Stimulated activated CD4-positive, alpha-beta T cell treated with anti-CD3 and anti-CD28 coated beads, Interleukin-15, amount 100 ng/mL, for 48 hours (primary cell): ENCODE results near the gene SLCO2B1.

Experiments
- DNase-seq, 2 donors: peaks; one replicate each; pipeline ENCODE4 v3.0.0-alpha.2; 2020; ENCODE audit warnings: low read depth in 2 of 2

The SLCO2B1 gene

DNA sequence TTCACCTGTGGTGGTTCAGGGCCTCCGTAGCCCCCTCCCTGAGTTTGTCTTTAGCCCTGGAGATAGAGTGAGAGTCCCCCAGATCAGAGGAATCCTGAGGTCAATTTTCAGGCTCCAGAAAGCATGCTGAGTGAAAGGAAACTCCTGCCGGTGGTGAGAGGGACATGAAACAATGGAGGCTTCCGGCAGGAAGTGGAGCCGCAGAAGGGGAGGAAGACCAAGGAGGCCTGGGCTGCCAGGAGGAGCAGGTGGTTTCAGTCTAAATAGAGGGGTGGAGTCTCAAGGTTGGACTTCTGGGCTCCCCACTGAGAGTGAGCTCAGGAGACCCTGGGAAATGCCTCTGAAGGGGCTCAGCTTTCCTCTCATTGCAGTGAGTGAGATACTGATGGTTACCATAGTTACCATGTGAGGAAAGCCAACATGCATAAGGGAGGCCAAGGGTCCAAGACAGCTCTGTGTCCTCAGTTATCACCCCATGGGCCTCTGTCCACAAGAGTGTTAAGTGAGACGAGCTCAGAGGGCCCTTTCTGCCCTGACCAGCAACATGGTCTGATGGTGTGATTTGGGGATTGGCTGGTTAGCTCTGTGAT lies 10.7 kb downstream of the SLCO2B1 start:
- DNase-seq = no peak

DNA sequence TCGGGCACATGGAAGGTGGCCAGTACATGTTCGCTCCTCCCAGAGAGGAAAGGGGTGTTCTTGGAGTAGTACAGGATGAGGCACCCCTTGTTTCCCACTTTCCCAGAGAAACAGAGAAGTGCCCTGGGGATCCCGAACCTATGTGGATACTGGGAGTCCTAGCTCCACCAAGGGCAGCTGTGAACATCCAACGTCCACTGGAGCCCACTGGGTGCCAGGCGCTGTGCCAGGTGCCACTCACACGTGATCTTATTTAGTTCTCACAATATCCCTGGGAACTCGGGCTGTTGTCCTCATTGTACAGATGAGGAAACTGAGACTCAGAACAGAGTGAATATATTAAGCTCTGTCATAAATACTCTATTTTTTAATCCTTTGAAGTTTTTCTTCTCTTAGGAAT lies 12.0 kb downstream of the SLCO2B1 start:
- DNase-seq = no peak

DNA sequence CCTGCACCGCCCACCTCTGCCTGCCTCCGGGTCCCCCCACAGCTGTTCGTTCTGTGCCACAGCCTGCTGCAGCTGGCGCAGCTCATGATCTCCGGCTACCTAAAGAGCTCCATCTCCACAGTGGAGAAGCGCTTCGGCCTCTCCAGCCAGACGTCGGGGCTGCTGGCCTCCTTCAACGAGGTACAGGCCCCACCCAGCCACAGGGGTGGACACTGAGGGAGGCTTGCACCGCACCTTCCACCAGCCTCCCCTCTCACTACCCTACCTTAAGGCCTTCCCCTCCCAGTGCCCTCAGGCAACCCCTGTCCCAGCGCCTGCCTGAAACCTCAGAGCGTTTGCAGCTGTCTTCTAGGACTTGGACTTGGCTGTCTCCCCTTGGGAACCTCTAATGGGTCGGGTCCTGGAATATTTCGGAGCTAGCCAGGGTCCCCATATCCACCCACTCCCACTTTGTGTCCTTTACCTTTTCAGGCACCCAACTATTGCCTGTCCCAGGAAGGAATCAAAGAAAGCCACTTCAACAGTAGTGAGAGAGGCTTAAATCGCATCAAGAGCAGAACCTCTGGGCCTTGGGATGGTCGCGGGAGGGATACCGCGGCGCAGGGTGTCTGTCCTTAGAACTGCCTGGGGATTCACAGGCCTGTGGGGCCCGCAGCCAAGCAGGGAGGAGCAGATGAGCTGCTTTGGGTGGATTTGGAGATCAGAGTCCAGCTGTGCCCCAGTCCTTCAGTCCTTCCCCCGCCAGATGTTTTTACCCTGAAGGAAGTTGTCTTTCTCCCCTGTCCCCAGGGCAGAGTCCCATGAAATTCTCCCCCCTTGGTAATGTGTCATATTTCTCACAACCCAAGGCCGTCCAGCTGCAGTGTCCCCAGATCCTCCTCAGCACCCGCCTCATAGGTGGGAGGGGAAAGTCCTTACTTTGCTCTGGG lies 13.3 kb downstream of the SLCO2B1 start:
- no peak for DNase-seq

DNA sequence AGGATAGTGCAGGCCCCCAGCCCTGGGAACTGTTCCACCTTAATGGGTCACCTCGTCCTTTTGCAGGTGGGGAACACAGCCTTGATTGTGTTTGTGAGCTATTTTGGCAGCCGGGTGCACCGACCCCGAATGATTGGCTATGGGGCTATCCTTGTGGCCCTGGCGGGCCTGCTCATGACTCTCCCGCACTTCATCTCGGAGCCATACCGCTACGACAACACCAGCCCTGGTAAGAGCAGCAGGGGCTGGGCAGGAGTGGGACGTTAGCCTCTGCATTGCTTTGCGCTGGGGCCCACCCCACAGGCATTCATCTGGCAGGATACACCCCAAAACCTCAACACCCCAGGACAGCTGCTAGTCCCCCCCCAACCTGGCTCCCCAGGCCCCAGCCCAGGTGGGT lies 14.8 kb downstream of the SLCO2B1 start:
- no peak for DNase-seq

DNA sequence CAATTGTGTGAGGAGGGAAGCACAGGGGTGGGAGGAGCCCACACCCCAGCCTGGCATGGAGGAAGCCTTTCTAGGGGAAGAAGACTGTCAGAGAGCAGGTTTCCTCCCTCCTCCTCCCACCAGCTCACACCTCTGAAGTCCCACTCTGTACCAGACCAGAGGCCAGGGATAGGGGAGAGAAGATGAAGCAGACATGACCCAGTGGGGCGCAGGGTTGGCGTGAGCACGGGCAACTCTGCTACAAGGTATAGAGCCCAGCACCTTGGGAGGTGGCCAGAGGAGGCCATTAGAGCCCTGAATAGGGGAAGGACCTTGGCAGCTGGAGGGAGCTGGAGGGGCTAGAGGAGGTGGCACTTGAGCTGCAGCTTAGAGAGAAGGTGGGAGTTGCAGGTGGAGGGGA lies 15.9 kb downstream of the SLCO2B1 start:
- DNase-seq = no peak

DNA sequence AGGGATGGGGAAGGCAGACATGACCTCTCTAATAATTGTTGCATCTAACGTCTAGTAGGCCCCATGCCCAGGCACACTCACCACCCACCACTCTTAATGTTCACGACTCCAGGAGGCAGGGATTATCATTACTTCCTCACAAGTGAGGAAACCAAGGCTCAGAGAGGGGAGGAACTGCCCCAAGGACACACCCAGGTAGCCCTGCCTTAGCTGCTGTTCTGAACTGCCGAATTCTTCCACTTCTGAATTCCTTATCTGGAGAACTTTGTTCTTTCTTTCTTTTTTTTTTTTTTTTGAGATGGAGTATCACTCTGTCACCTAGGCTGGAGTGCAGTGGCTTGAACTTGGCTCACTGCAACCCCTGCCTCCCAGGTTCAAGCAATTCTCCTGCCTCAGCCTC lies 16.7 kb downstream of the SLCO2B1 start:
- DNase-seq = no peak

DNA sequence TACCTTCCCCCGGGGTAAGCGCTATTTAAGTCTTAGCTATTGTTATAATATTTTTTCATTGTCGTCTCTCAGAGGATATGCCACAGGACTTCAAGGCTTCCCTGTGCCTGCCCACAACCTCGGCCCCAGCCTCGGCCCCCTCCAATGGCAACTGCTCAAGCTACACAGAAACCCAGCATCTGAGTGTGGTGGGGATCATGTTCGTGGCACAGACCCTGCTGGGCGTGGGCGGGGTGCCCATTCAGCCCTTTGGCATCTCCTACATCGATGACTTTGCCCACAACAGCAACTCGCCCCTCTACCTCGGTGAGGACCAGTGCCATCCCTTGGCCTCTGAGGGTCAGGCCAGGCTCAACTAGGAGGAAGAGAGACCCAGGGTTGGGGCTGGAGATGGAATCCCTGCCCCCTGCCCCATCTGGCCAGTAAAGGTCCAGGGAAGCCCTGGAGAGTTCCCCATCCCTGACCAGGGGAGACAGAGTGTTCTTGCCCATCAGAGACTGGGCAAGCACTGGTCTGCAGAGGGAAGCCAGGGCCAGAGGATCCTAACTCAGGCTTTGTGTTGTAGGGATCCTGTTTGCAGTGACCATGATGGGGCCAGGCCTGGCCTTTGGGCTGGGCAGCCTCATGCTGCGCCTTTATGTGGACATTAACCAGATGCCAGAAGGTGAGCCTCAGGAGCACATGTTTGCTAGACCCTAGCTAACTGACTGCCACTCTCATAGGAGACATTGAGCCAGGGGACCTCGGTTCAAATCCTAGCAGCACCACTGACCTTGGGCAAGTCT lies 18.4 kb downstream of the SLCO2B1 start:
- no peak for DNase-seq

DNA sequence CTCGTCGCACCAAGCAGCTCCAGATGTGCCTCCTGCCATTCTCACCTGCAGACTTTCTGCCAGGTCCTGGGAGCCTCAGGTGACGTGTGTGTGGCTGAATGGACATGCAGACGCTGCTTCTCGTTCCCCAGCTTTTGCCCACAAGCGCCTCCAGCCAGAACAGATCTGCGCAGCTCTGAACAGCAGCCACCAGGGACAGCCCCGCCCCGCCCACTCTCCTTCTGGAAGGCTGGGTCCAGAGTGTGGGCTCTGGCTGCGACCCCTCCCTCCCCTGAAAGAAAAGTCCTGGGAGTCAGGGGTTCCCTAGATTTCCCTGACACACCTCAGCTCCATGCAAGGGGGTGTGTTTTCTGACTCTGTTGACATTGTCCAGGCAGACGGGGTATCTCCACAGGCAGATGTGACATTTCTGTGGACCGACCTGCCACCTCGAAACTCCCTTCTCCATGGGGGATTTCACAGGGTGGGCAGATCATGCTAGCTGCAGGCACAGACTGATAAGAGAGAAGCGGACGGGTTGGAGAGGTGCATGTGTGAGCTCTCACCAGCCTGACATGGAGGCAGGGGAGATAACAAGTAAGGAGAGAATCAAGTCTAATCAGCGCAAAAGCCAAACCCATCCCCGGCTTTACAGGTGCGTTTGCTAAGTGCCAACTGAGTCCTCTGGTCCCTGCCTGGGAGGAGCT lies 19.8 kb downstream of the SLCO2B1 start:
- no peak for DNase-seq

DNA sequence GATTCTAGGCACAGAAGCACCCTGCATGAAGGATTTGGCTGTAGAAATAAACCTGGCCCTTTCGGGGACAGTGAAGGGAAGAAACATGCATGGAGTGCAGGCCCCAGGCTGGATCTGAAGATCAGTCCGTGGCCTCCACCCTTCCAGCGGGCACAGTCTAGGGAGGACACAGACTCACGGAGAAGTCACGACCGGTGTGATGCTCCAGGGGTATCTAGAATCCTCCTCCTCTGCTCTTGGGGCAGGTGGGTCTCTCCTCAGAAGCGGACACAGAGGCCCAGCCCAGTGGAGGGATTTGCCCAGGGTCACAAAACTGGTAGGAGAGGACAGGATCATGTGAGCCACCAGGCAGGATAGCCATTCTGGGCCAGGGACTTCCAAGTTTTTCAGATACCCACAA lies 22.4 kb downstream of the SLCO2B1 start:
- DNase-seq = no peak

DNA sequence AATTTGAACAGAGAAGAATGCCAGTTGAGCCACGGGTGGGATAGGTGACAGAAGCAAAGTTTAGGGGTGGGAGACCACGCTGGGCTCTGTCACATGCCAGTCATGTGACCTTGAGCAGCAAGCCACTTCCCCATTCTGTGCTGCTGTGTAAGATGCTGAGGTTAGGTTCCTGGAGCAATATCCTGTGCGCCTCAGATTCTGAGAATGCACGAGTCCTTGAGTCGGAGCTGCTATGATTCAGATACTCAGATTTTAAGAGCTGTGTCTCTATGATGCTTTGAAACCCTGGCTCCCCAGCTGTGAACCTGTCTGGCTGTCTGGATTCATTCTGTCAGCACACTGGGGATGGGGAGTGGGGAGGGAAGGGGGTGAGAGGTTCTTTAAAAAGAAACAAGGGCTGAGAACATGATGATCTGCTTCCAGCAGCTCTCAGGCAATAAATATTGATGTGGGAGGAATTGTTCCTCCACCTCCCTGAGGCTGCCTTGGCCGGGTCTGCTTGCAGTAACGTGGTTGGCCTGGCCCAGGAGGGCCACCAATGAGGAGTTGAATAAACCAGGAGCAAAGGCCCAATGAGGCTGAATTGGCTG lies 24.0 kb downstream of the SLCO2B1 start:
- peak in 1 of 2 donors; percentile 4 for DNase-seq

DNA sequence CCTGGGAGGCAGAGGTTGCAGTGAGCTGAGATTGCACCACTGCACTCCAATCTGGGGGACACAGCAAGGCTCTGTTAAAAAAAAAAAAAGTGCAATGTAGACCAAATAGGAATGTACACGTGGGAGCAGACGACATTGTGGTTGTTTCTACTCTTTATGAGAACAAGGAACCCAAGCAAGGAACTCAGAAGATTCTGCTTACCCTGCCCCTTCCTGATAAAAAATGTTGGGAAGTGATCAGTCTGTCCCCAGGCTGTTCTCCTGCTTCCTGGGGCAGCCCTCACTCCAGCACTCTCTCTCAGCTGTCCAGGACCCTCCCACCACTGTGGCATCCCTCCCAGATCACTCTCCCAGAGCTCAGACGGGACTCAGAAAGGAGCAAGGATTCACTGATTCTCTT lies 31.8 kb downstream of the SLCO2B1 start:
- no peak for DNase-seq

DNA sequence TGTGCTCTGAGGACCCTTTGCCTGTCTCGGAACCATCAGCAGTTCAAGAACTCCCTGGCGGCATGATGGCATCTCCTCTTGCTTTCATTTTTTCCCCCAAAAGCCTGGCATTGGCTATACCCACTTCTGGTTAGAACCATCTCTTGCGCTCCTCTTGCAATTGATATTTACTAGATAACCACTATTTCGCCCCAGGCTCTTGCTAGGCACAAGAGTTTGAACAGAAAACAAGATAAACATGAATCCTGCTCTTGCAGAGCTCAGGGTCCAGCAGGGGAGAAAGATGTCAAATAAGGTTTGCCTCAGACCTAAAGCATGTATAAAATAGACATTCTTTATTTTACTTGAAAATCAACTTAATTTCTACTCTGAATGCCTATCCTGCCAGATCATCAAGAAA lies 33.1 kb downstream of the SLCO2B1 start:
- no peak for DNase-seq

DNA sequence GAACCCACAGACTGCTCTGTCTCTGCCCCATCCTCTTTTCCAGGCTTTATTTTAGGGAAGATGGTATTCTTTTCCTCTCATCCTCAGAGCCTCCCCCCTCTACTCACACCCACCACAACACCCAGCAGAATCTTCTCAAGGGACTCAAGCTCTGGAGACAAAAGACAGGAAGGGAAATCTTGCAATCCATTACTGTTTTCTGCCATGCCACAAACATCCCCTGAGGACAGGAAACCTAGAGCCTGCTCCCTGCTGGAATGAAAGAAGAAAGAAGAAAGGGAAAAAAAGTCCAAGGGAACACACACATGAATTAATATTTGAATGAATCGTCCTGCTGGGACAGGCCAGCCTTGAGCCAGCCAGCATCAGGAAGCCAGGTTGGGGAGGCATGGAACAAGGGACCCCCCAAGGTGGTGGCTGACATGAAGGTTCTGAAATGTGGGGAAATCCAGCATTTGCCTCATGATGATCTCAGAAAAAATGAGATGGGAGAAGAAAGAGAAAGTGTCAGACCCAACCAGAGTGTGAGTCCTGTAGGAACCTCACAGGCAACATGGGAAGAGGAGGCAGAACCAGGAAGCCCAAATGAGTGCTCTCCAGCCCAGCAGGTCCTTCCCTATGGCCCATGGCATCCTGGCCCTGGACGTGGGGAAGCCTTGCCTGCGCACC lies 34.0 kb downstream of the SLCO2B1 start:
- DNase-seq = no peak

DNA sequence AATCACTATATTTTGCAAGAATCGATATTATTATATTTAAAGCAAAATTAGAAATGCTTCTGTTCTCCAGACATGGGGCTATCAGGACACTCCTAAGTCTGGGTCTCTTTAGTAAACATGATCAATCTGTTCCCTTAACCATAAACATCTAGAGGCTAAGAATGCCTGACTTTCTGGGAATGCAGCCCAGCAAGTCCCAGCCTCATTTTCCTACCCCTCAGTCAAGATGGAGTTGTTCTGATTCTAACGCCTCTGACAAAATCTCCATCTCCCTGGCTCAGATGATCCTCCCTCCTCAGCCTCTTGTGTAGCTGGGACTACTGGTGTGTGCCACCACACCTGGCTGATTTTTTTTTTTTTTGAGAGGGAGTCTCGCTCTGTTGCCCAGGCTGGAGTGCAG lies 35.0 kb downstream of the SLCO2B1 start:
- no peak for DNase-seq

DNA sequence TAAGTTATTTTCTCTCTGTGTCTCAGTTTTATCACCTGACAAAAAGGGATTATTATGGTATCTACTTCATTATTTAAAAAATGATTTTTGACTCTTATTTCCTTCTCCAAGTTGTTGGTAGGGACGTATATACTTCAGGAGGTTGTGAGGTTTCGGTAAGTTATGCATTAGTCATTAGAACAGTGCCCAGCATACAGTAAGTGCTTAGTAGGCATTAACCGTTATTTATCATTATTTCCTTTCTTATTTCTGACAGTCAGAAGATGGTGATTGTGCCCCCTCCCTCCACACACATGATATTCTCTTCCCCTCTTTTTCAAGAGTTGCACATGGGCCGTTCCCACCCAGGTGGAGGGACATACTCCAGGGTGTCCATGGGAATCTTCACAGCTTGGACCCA lies 36.1 kb downstream of the SLCO2B1 start:
- DNase-seq = no peak

DNA sequence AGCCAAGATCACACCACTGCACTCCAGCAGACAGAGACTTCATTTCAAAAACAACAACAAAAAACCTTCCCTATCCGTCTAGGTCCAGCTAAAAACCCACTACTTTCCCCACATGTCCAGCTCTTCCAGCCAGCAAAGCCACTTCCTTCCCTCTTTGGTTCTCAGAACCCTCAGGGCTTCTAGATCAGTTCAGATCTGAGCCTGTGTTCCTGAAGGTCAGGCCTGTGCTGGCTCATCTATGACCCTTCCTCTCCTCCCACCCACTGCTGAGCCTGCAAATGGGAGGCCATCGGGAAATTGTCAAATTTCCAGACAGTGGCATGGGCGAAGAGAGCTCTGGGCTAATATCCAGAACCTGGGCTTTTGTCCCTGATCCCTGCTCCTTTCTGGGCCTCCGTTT lies 37.8 kb downstream of the SLCO2B1 start:
- DNase-seq = no peak

DNA sequence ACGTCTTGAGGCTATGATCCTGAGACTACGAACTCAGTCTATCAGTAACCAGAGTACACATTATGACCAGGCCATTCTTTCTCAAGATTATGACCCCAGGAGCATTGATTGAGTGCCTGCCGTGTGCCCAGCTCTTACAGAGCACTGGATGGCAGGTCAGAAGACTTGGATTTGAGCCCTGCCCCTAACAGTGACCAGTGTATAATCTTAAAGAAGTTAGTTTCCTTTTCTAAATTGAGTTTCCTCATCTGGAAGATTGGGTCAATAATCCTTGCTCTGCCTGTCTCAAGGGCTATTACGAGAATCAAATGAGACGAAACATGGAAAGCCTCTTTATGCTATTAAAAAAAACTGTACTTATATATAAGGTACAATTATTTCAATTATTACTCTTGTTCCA lies 38.2 kb downstream of the SLCO2B1 start:
- DNase-seq = no peak

DNA sequence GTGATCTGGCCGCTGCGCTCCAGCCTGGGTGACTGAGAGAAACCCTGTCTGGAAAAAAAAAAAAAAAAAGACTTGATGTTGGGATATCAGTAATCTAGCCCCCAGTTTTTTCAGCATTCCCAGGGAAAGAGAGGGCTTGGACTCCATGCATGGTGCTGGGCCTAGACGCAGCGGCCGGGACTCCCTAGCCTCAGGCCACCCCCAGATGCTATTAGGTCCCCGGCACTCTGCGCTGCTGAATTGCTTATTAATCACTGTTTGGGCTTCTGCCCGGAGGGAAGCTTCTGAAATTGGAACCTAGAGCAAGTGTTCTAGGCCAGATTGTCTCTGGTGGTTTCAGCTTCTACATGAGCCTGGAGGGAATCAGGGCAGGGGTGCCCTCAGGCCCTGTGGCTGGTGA lies 39.0 kb downstream of the SLCO2B1 start:
- DNase-seq = no peak

DNA sequence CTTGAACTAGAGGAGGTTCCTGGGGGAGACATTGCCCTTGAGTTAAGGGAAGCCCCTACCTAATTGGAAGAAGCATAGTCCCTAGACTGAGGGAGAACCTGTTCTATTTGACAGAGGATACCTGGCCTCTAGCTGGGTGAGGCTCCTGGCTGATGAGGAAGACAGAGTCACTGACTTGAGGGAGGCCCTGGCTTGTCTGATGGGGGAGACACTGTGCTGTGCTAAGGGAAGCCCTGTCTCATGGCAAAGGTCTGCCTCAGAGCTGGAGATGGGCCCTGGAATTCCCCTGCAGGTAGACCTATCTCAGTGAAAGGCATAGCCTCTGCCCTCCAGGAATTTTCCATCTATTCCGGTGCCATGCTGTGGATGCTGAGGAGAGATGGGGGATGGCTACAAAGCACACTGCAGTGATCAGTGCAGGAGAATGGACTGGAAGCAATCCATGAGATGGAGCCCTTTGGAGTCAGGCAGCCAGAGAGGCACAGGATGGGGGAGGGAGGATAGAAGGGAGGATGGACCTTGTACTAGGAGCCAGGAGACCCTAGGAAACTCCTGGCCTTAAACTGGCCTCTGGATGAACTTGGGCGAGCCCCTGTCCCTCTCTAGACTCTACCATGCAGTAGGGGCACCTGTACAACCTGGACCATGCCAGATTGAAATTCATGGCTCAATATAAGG lies 39.9 kb downstream of the SLCO2B1 start:
- DNase-seq = no peak

DNA sequence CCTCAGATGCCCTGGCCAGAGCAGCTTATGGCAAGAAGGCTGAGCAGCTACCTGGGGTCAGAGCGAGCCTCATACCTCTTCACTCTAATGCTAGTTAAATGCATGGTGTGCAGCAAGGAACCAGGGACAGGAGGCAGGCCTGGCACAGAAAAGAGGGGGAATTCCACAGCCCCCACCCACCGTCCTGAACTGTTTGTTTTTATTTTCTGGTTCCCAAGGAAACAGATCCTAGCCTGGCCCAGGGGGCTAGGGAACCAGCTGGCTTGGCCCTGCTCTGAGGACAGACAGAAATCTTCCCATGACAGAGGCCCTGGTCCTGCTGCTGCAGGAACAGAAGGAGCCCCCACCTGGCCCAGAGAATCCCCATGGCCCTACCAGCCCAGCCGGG lies 40.4 kb downstream of the SLCO2B1 start:
- DNase-seq = no peak

DNA sequence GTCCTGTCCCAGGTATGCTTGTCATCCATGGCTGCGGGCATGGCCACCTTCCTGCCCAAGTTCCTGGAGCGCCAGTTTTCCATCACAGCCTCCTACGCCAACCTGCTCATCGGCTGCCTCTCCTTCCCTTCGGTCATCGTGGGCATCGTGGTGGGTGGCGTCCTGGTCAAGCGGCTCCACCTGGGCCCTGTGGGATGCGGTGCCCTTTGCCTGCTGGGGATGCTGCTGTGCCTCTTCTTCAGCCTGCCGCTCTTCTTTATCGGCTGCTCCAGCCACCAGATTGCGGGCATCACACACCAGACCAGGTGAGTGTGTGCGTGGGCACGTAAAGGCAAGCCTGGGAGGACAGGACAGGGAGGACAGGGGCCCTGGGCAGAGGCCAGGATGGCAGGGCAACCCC lies 42.4 kb downstream of the SLCO2B1 start:
- DNase-seq = no peak
